WTC11 (cell line): ENCODE data around the gene DRG2. TPM values are rescaled to one million over a fixed set of nuclear protein-coding genes. Genes with fewer than 3 reads are reported as not detected.

Source experiments
- ATAC-seq: fragments of 200-7000 bp; cut with Tn5 transposase; 2 replicates; pipeline ENCODE4 v1.10.0; 2021; ENCODE audit warnings: mild to moderate bottlenecking, moderate library complexity
- CTCF ChIA-PET: fragments of 300-600 bp; sonication (Branson Sonifier 250); formaldehyde crosslinking; loops from one replicate; lab custom pipeline; 2021; ENCODE audit warnings: antibody characterized with exemption; lab: Charles Lee
- POLR2A ChIA-PET: fragments of 350-600 bp; sonication (Branson Sonifier 250); formaldehyde crosslinking; loops from one replicate; lab custom pipeline; 2021; ENCODE audit warnings: antibody characterized with exemption; lab: Charles Lee
- DNase-seq: peaks from one replicate; pipeline ENCODE4 v3.0.0; 2021; ENCODE audit warnings: low spot score
- H3K27ac Mint-ChIP-seq: 2 replicates; pipeline ENCODE4 v1.8.0; 2021; ENCODE audit warnings: mixed read lengths
- H3K27me3 Mint-ChIP-seq: 2 replicates; pipeline ENCODE4 v1.8.0; 2021; ENCODE audit warnings: low read depth, mild to moderate bottlenecking, moderate library complexity, mixed read lengths
- H3K36me3 Mint-ChIP-seq: 2 replicates; pipeline ENCODE4 v1.8.0; 2021; ENCODE audit warnings: mixed read lengths
- H3K4me1 Mint-ChIP-seq: 2 replicates; pipeline ENCODE4 v1.8.0; 2022; ENCODE audit warnings: mixed read lengths
- H3K4me3 Mint-ChIP-seq: 2 replicates; pipeline ENCODE4 v1.8.0; 2021; ENCODE audit warnings: mild to moderate bottlenecking, moderate library complexity, mixed read lengths
- H3K9me3 Mint-ChIP-seq: 2 replicates; pipeline ENCODE4 v1.8.0; 2021; ENCODE audit warnings: mixed read lengths
- ATF1 ChIP-seq: sonication (generic); formaldehyde crosslinking; IDR thresholded peaks from 2 replicates; pipeline ENCODE4 v1.8.1; 2023; ENCODE audit warnings: mild to moderate bottlenecking, moderate library complexity, missing genetic modification reagents
- CREM ChIP-seq: sonication (generic); formaldehyde crosslinking; IDR thresholded peaks from 2 replicates; pipeline ENCODE4 v1.8.1; 2022; ENCODE audit warnings: mild to moderate bottlenecking, missing genetic modification reagents, moderate library complexity
- EMX1 ChIP-seq: fragments of 250-450 bp; sonication (Bioruptor Pico); IDR thresholded peaks from 2 replicates; pipeline ENCODE4 v1.8.0; 2021; ENCODE audit warnings: mild to moderate bottlenecking
- HMGA2 ChIP-seq: fragments of 250-450 bp; sonication (Bioruptor Pico); IDR thresholded peaks from 2 replicates; pipeline ENCODE4 v1.4.0; 2021; ENCODE audit warnings: mild to moderate bottlenecking, moderate library complexity
- HMGXB4 ChIP-seq: sonication (generic); formaldehyde crosslinking; IDR thresholded peaks from 2 replicates; pipeline ENCODE4 v1.8.1; 2023; ENCODE audit warnings: mild to moderate bottlenecking, moderate library complexity, missing genetic modification reagents
- JUN ChIP-seq: sonication (generic); formaldehyde crosslinking; IDR thresholded peaks from 2 replicates; pipeline ENCODE4 v1.8.0; 2023; ENCODE audit warnings: mild to moderate bottlenecking, missing genetic modification reagents
- KAT7 ChIP-seq: sonication (generic); formaldehyde crosslinking; IDR thresholded peaks from 2 replicates; pipeline ENCODE4 v1.8.1; 2023; ENCODE audit warnings: missing genetic modification reagents, mild to moderate bottlenecking, borderline replicate concordance
- NR1H2 ChIP-seq: sonication (generic); formaldehyde crosslinking; IDR thresholded peaks from 2 replicates; pipeline ENCODE4 v1.9.0; 2021; ENCODE audit warnings: mild to moderate bottlenecking, moderate library complexity, missing genetic modification reagents
- NR3C1 ChIP-seq: sonication (generic); formaldehyde crosslinking; conservative IDR thresholded peaks from 2 replicates; pipeline ENCODE4 v1.8.1; 2023; ENCODE audit warnings: low read depth, mild to moderate bottlenecking, missing genetic modification reagents
- PRRX2 ChIP-seq: fragments of 250-450 bp; sonication (Bioruptor Pico); IDR thresholded peaks from 2 replicates; pipeline ENCODE4 v1.8.0; 2021; ENCODE audit warnings: mild to moderate bottlenecking
- SP1 ChIP-seq: sonication (generic); formaldehyde crosslinking; conservative IDR thresholded peaks from 2 replicates; pipeline ENCODE4 v1.8.1; 2022; ENCODE audit warnings: missing genetic modification reagents
- STAT6 ChIP-seq: sonication (generic); formaldehyde crosslinking; conservative IDR thresholded peaks from 2 replicates; pipeline ENCODE4 v1.8.1; 2023; ENCODE audit warnings: mild to moderate bottlenecking, low read depth, missing genetic modification reagents, moderate library complexity
- TEAD1 ChIP-seq: sonication (generic); formaldehyde crosslinking; IDR thresholded peaks from 2 replicates; pipeline ENCODE4 v1.8.0; 2022; ENCODE audit warnings: mild to moderate bottlenecking, missing genetic modification reagents
- TEAD4 ChIP-seq: sonication (generic); formaldehyde crosslinking; IDR thresholded peaks from 2 replicates; pipeline ENCODE4 v1.8.0; 2022; ENCODE audit warnings: mild to moderate bottlenecking, missing genetic modification reagents
- ZNF263 ChIP-seq: sonication (generic); formaldehyde crosslinking; IDR thresholded peaks from 2 replicates; pipeline ENCODE4 v1.8.1; 2022; ENCODE audit warnings: low read depth, mild to moderate bottlenecking, moderate library complexity, missing genetic modification reagents
- ZNF423 ChIP-seq: fragments of 250-450 bp; sonication (Bioruptor Pico); IDR thresholded peaks from 2 replicates; pipeline ENCODE4 v2.1.2; 2022; ENCODE audit warnings: mild to moderate bottlenecking, moderate library complexity
- ZNF532 ChIP-seq: fragments of 250-450 bp; sonication (Bioruptor Pico); IDR thresholded peaks from 2 replicates; pipeline ENCODE4 v1.9.0; 2021; ENCODE audit warnings: mild to moderate bottlenecking, borderline replicate concordance
- total RNA-seq: library from RNA; stranded (reverse); gene quantifications from 3 replicates; pipeline ENCODE4 v1.2.3, GENCODE V29; 2021
- TF ChIP-seq, protein P1 (sequence below): sonication (generic); formaldehyde crosslinking; IDR thresholded peaks from 2 replicates; pipeline ENCODE4 v1.8.1; 2022; ENCODE audit warnings: low read depth, mild to moderate bottlenecking, moderate library complexity, missing genetic modification reagents, borderline replicate concordance

DRG2 gene
- total RNA-seq, 1 experiment from 2014 or later = 41.4 TPM

DNA sequence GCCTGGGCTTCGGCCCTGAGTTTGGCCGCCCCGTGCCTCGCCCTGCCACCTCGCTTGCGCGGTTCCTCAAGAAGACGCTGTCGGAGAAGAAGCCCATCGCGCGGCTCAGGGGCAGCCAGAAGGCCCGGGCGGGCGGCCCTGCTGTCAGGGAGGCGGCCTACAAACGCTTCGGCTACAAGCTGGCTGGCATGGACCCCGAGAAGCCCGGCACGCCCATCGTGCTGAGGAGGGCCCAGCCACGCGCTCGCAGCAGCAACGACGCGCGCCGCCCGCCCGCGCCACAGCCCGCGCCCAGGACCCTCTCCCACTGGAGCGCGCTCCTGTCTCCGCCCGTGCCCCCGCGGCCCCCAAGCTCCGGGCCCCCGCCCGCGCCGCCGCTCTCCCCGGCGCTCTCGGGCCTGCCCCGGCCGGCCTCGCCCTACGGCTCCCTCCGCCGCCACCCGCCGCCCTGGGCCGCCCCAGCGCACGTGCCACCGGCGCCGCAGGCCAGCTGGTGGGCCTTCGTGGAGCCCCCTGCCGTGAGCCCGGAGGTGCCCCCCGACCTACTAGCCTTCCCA lies 32.8 kb downstream of the DRG2 start (continued):
- TF ChIP-seq STAT6 (CRISPR knock-in tag) (no peak), CREM (CRISPR knock-in tag) (no peak)

- H3K27ac Mint-ChIP-seq = no peak overlapping the region
- DNase-seq (no peak), ATAC-seq (no peak)
- CTCF ChIA-PET = interaction anchor here (1.2 to 2.7 kb wide), 2 partner anchors 19 to 22 kb away, joined by 3 to 8 read pairs; no protein-coding TSS in a partner anchor
- no peaks in the 10 kb centered on the region for H3K27me3 Mint-ChIP-seq
- POLR2A ChIA-PET = no interaction called here
- no peaks in the 10 kb centered on the region for H3K4me1 Mint-ChIP-seq
- no peak overlapping the region for H3K4me3 Mint-ChIP-seq
- TF ChIP-seq TEAD1 (no peak), KAT7 (no peak), NR1H2 (CRISPR knock-in tag) (no peak), PRRX2 (CRISPR knock-in tag) (no peak)
- TF ChIP-seq, protein P1, sequence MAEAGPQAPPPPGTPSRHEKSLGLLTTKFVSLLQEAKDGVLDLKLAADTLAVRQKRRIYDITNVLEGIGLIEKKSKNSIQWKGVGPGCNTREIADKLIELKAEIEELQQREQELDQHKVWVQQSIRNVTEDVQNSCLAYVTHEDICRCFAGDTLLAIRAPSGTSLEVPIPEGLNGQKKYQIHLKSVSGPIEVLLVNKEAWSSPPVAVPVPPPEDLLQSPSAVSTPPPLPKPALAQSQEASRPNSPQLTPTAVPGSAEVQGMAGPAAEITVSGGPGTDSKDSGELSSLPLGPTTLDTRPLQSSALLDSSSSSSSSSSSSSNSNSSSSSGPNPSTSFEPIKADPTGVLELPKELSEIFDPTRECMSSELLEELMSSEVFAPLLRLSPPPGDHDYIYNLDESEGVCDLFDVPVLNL (CRISPR knock-in tag) = no peak
- peaks cover 4% of the 10 kb centered on the region for H3K36me3 Mint-ChIP-seq
- H3K9me3 Mint-ChIP-seq = peaks cover 6% of the 10 kb centered on the region
These were observed 33.6 kb downstream of the DRG2 start for GRCh38 chr17:18121144-18121910.

- POLR2A ChIA-PET = no interaction called here
- no peak for DNase-seq
- peaks cover 6% of the 10 kb centered on the region for H3K9me3 Mint-ChIP-seq
- CTCF ChIA-PET = interaction anchor here (1.6 kb wide), 1 partner anchor 19 kb away, joined by 3 read pairs; no protein-coding TSS in a partner anchor
- no peaks in the 10 kb centered on the region for H3K4me1 Mint-ChIP-seq
- H3K4me3 Mint-ChIP-seq = no peak overlapping the region
- ATAC-seq = no peak
- H3K36me3 Mint-ChIP-seq = peaks cover 4% of the 10 kb centered on the region
- no peaks in the 10 kb centered on the region; the same call in 1 of the 2 replicates for H3K27me3 Mint-ChIP-seq
- no peak overlapping the region for H3K27ac Mint-ChIP-seq
- TF ChIP-seq STAT6 (CRISPR knock-in tag) (no peak), NR1H2 (CRISPR knock-in tag) (no peak), ATF1 (CRISPR knock-in tag) (no peak), JUN (no peak), TEAD4 (CRISPR knock-in tag) (no peak), ZNF532 (CRISPR knock-in tag) (no peak), HMGA2 (CRISPR knock-in tag) (no peak), HMGXB4 (CRISPR knock-in tag) (no peak), ZNF423 (CRISPR knock-in tag) (no peak), EMX1 (CRISPR knock-in tag) (no peak), NR3C1 (no peak), ZNF263 (no peak), SP1 (CRISPR knock-in tag) (no peak)
These were observed 35.4 kb downstream of the DRG2 start for GRCh38 chr17:18122990-18123753.
